Cerebellar cortex (tissue), 1 donor: Measurements from ENCODE around the gene TRAIP.
"Not testable (repeated sequence)": the region's sequence is repeated elsewhere in the genome, so short reads cannot be mapped to it uniquely, and the experiment has no call there.

Experiments used
- DNase-seq: peaks from one replicate; pipeline ENCODE4 v3.0.0-alpha.2; 2015; ENCODE audit warnings: low spot score

The TRAIP gene, protein sequence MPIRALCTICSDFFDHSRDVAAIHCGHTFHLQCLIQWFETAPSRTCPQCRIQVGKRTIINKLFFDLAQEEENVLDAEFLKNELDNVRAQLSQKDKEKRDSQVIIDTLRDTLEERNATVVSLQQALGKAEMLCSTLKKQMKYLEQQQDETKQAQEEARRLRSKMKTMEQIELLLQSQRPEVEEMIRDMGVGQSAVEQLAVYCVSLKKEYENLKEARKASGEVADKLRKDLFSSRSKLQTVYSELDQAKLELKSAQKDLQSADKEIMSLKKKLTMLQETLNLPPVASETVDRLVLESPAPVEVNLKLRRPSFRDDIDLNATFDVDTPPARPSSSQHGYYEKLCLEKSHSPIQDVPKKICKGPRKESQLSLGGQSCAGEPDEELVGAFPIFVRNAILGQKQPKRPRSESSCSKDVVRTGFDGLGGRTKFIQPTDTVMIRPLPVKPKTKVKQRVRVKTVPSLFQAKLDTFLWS

DNA sequence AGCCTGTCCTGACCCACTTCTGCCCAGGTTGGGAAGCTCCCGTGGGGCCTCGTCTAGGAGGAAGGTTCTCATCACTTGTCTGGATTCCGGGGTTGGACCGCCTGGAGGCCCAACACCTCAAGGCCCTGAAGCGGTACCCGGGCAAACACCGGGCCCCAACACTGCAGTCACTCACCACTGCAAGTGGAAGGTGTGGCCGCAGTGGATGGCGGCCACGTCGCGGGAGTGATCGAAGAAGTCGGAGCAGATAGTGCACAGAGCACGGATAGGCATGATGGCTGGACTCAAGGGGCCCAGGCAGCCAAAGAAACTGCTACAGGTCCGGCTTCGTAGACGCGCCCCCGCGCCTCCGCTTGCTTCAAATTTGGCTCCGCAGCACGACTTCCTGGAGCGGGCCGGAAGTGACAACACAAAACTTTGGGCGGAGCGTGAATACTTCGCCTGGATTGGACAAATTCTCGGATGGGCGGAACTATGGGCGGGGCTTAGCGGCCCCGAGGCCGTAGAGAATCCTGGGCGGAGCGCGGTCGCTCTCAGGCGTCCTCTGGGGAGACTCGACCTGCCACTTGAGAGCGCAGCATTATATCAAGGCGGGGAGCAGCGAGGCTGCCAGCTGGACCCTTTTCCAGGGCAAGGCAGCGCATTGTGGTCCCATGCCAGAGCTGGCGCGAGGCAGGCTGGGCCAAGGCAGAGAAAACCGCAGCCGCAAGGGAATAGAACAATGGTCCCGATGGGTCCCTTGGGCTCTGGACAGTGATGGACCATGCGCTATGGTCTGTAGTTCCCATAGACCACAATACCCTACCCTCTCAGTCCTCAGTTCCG, at the start of gene TRAIP:
TSS of gene TRAIP (minus strand) at position 384 of the 825 bp plus-strand sequence. CDS start at position 273, 111 bp downstream.
- DNase-seq: peak; percentile 96

DNA sequence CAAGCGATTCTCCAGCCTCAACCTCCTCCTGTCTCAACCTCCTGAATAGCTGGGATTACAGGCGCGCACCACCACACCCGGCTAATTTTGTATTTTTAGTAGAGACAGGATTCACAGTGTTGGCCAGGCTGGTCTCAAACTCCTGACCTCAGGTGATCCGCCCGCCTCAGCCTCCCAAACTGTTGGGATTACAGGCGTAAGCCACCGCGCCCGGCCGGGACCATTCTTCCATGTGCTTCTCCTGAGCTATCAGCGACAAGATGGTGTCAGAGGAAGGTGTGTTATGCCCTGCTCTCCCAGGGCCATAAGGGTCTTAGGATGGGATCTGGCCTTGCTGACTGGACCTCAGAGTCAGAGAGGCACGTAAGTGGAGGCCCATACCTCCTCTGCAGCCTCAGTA, 48.1 kb upstream of the TRAIP start:
- DNase-seq: not testable (repeated sequence)

DNA sequence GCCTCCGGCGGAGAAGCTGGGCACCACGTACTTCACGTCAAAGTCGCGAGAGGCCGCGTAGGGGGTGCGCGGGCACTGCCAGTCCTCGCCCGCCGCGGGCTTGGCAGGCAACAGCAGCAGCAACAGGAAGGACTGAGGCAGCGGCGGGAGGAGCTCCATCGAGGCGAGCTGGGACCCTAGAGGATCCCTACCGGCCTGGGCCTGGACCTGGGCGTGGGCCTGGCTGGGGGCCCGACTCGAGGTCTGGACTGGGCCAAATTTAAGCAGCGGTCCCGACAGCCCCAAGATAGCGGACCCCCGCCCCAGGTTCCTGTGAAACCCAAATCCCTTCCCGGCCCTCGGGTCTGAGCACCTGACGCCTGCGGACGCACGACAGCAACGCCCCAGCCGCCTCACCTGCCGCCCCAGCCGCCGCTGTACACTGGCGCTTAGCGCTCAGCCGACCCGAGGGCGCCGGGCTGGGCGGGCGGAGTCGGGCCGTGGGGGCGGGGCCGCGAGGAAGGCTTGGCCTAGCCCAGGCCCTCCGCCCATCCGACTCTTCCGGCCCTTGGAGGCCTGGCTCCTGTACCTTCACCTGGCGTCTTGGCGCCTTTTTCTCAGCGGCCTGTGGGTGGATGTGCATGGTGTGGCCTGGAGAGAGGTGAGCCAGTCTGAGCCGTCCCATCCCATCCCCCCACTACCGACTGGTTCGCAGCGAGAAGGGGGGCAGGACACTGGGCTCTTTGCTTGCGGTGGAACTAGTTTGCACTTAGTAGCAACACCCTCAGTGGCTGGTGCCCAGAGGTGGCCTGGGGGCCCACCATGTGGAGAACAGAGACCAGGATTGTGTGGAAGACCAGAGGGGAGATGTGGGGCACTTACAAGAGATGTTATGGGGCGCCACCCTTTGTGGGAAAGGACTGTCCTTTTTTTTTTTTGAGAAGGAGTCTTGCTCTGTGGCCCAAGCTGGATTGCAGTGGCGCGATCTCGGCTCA, 47.4 kb upstream of the TRAIP start, which contains the start of gene MST1R:
TSS of gene MST1R (minus strand) at position 423 of the 974 bp plus-strand sequence. CDS start at position 159, 264 bp downstream.
- no peak for DNase-seq

DNA sequence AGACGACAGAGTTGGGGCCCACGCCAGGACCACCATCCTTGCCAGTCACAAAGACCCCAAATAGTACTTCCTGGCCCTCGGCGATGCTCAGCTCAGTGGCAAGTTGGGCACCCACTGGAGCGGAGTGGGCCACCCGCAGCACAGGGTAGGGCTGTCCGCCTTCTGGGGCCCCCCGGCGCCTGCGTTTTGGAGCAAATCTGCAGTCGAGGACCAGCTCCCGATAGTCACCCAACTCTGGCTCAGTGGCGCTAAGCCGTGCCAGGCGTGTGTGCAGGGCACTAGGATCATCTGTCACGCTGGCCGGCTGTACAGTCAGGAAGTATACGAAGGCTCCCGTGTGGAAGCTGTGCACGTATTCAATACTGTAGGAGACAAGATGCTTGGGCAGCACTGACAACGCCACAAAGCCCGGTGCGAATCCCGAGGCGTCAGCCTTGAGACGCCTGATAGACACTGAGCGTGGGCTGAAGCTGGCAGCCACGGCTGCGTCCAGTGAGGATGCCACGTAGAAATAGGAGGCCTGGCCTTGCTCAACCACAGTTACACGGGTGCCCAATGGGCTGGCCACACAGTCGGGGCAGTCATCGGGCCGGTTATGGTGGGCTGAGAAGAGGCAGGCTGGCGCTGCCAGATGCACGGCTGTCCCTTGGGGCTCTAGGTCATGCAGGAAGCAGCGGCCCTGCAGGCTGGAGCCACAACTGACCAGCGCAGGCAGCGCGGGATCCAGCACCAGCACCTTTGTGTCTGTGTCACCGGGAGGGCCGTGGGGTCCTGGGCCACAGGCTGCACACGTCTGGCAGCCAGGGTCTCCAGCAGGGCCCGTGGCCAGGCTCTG, 46.4 kb upstream of the TRAIP start:
- DNase-seq: no peak

DNA sequence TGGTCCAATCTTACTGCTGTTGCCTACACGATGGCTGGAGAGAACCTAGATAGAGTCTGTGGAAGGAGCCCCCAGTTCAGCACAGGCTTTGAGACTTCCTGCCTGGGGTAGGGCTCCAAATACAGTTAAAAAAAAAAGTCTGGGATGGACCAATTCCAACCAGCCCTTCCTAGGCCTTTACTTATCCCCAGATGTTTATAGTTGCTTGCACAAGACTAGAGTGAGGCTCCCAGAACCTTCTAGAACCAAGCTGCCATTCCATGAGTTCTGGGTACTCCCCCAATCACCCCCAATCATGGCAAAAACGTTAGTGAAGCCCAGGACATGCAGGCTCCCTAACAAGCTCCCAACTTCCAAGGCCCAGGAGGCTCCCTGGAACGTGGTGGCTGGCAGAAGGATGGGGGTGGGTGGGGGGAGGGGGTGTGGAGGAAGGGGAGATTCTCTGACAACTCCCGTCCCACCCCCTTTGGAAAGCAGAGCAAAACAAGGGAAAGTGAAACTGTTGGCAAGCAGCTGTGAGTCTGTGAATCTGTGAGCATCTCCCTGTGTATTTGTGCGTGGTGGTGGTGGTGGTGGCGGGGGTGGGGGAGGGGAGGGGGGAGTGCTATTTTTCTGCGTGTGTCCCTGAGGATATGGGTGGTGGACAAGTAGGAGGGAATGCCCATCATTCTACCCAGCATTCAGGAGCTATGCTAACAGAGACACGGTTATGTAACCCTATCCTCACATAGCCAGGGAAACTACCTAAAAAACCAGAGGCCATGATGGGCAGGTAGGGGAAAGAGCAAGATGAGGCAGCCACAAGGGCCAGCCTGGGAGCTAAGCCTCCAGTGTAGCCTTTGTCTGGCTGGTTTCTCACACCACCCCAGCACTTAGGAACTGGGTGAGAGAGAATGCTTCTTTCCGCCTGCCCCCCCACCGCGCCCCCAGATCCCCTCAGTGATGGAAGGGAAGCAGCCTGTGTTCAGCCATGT, 45.3 kb upstream of the TRAIP start:
- no peak for DNase-seq

DNA sequence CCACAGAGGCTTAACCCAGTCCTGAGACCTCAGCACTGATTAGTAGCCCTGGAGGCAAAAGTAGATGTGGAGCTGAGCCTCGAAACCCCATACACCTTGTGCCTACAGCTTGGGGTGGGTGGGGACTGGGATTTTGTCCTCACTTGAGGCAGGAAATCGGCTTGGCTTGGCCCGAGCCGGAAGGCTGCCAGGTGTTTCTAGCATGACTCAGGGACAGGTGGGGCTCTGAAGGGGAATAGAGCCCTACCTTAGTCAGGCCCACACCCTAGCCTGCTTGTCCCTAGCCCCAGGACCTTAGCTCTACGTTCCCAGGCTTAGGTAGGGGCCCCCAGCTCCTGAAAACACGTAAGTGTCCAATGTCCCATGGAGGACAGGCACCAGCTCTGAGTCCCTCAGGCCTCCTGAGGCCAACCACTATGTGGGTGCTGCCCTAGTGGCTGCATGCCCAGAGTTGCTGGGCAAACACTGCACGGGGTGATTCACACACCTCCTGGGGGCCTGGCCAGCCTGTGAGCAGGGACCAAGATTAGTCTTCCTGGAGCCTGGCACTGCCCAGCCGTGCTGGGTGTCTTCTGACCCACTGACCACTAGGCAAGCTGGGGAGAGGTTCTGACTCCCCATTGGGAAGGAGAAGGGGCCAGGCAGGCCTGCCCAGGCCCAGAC, 44.3 kb upstream of the TRAIP start:
- no peak for DNase-seq

DNA sequence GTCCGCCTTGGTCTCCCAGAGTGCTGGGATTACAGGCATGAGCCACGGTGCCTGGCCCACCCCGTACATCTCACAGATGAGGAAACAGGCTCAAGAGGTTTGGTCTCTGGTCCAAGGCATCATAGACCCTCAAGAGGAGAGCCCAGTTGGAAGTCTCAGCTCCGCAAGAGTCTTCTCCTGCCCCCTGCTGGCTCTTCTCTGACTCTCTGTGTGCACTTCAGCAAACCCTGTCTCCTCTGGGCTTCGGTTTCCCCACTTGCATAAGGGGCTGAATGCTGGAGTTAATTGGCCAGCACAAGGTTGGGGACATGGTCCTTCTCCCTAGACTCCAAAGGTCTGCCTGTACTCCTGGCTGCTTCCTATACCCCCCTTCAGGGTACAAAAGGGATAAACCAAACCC, 43.5 kb upstream of the TRAIP start:
- peak; percentile 42 for DNase-seq

DNA sequence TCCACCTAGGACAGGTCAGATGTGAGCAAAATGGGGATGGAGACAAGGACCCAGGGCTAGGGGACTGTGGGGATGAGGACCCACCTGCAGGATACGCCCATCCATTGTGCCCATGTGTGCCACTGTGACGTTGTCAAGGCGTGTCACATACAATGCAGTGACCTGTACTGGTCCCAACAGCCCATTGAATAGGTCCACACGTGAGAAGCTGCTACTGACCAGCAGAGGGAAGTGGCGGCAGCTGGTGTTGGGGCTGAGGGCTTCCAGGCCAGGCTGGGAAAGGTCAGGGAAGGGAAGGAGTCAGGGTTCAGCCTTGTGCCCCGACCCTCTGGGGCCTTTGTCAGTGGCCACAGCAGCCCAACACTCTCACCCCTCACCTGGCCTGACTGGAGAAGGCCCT, 42.6 kb upstream of the TRAIP start:
- no peak for DNase-seq

DNA sequence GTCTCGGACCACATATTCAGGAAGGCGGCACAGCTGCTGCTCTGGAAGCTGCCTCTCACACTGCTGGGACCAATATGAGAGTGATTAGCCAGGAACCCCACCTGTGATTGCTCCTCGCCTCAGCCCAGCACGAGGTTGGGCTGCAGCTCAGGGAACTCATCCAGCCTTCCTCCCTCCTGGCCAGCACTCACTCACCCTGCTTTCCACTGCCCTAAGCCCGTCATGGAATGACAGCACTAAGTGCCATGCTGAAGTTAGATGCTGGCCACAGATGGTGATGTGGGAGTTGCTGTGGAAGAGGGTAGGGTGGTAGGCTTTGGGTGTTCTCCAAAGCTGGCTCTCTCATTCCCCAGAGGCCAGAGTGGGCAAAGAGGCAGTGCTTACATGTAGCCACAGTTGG, 40.0 kb upstream of the TRAIP start:
- no peak for DNase-seq

DNA sequence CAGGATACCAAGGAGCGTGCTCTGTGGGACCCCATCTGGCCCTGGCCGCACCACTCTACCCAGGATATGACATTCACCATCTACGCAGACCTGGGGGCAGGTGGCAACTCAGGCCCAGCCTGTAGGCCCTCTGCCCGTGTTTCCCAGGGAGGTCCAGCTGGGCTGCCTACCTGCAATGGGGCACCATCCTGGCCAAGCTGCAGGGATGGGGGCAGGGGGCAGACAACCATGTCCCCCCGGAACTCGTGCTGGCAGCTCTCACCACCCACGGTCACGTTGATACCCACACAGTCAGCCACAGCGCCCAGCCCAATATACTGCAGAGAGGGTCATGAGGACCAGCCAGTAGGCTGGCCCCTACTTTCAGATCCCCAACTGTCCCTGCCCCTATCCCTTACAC, 39.4 kb upstream of the TRAIP start:
- no peak for DNase-seq

DNA sequence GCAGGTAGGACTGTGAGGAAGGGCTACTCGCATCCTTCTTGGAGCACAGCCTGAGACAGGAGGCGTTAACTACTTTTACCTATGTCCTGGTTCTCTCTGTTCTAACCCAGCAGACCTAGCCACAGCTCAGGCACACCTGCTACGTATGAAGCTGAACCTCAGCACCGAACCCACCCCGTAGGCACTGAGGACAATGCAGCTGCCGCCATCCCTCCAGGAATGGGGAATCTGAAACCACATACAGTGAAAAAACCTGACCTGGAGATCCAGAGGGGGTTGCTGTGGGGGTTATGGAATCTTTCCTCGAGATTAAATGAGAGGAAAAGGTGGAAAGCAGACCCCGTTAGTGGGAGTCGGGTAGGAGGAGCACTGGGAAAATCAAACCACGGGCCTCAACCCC, 32.9 kb upstream of the TRAIP start:
- DNase-seq: no peak

DNA sequence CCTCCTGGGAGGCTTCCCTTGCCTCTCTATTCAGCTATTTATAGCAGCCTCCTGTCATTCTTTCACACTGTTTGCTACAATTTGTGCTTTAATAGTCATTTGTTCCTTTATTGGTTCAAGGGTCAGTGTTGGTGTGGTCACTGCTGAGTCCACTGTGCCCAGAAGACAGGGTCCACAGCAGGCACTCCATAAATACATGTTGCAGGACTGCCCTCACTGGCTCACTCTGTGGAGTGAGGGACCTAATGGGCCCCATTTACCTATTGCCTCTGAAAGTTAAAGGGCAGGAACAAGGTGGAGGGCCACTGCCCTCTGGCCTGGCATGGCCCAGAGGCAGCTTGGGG, 30.5 kb upstream of the TRAIP start:
- DNase-seq: no peak

DNA sequence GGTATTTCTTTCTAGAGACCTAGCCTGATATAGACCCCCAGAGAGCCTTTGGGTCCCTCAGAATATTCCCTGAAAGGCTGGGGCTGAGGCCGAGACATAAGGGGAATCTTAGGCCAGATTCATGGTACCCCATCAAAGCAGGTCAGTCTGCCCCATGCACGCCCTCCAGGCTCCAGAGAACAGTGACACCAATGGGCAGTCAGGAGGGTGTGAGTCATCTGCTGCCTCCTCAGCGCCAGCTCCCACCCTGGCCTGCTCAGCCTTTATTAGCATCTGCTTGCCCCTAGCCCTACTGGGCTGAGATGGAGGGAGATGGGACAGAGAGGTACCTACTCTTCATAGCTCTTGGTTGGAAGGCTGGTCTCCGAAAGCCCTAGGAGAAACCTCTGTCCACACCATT, 27.6 kb upstream of the TRAIP start:
- no peak for DNase-seq

DNA sequence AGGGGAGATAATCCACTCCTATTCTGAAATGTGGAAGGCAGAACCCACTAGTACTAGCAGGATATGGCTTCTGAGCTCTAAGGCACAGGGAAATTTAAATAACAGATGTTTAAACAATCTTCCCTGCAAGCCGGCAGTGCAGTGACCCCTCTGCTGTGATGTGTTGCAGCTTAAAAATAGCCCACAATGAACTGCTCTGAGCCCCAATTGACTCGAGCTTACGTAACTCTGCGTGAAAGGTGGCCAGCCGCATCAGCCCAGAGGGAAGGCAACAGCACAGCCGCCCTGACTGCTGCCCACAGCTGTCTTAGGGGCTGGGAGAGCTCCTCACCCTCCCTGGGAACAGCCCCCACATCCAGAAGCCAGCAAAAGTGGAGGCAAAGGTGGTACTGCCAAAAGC, 25.8 kb upstream of the TRAIP start:
- DNase-seq: no peak

DNA sequence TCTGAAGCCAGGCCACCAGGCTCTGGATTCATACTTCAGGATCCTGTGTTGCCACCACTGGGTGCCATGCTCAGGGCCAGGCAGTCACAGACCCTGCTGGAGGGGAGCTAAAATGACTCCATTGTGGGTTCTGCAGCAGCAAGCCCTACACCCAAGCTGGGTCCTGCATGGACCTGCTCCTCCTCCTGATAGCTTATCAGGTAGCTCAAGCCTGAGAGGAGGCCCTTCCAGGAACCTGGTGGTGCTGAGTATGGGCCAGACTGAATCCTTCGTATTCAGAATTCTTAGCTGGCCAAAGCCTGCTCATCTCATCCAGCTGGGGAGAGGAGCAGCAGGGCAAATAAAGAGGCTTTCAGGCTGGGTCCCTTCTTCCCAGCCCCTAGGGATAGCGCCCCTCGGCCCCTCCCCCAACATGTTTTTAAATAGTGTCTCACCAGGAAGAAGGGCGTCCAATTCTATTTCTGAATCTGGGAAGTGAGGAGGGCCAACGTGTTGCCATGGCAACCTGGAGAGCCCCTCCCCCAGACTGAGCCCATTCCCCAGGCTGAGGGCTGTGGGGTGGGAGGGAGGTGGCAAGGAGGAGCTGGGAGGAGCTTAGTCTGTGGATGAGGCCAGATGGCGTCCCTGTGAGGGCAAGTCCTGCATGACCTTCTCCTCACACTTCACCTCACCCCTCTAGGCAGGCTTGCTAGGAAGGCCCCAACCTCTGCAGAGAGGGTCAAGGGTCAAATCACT, 24.4 kb upstream of the TRAIP start:
- no peak for DNase-seq

DNA sequence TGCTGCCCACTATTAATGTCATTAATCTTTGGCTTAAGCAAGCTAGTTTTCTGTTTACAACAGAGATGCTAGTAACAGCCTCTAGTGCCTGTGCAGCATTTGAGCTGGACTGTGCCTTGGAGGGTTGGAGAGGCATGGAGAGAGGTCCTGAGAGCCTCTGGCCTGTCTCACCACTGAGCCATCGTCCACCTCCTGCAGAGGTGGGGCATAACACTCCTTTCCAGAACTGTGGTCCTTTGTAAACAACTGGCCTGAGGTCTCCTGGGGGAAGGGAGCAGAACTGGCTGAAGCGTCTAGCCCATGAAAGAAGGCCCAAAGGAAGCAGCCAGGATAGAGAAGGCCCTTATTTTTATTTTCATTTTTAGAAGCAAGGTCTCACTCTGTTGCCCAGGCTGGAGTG, 23.4 kb upstream of the TRAIP start:
- no peak for DNase-seq

DNA sequence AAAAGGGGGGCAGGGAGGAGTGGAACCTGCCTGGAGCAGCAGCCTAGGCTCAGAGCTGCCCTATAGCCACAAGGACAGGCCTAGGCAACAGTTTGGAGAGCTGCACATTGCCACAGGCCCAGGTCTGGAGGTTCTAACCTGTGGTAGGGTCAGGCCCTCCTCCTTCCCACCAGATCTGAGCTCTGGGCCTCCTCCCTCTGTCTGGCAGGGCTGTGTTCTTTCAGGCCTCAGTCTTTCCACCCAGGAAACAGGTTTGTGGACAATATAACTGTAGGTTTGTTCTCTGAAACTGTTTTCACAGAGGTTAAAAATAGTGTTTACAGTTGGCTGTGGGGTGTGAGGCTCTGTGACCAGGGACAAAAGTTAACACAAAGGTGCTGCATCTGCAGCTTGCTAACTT, 22.3 kb upstream of the TRAIP start:
- DNase-seq: no peak

DNA sequence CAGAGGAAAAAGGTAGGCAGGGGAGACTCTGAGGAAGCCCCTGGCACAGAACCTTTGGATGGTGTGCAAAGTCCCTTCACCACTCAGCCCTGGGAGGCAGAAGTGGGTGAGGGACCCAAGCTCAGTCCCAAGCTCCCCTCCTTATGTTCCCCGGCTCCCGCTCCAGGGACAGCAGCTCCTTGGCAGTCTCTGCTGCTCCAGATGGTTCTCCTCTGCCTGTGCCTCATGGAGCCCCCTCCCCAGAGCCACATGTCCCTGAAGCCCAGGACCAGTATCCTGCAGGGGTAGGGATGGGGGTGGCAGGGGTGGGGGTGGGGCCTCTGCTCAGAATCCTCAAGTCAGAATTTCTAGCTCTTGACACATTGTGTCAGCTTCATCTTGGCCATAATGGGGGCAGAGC, 21.4 kb upstream of the TRAIP start:
- no peak for DNase-seq

DNA sequence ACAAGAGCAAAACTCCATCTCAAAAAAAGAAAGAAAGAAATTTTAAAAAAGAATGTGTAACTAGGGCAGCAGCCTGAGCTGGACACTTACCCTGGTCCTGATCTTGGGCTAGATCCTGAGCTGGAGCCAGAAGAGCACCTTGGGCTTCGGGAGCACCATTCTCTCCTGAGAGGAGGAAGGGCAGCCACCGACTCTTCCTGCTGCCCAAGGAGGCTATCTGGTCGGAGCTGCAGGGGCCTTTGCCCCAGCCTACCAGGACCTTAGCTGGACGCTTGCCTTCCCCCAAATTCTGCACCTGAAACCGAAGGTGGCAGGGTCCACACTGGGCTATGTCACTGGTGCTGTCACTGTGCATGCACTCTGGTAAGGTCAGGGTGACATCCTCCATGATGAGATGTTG, 20.2 kb upstream of the TRAIP start:
- no peak for DNase-seq
